GM12875 (cell line): ENCODE data around the gene FAM24A.

Experiments
- H3K4me3 ChIP-seq: one replicate; pipeline ENCODE4 v1.5.1; 2011; ENCODE audit warnings: low read depth, low read length, control low read depth
- TF ChIP-seq, protein P1 (sequence below): IDR thresholded peaks from 2 replicates; pipeline ENCODE4 v1.5.1; 2011; ENCODE audit warnings: low read depth, mild to moderate bottlenecking, control low read depth, inconsistent platforms, low read length, moderate library complexity, borderline replicate concordance; ENCODE audit not compliant: insufficient read depth

FAM24A gene

DNA sequence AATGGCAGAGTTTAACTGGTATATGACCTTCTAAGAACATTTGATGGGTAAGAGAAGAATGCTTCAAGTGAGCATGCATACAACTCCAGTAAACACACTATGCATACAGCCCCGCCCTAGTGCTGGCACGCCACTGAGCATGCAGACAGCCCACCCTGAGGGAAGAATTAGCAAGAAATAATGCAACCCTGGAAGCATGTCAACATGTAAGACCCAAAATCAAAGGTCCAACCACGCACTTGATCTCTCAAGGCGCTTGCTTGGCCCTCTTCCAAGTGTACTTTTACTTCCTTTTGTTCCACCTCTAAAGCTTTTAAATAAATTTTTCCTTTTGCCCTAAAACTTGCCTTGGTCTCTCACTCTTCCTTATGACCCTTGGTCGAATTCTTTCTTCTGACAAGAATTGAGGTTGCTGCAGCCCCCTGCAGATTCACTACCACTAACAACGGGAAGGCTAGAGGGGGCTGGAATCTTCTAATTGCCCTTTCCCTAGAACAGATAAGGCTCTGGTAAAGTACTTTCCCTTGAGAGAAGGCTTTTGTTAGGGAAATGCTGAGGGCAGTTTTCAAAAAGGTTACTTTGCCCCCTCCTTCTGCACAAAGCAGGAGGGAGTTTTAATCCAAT, 34.5 kb upstream of the FAM24A start:
- TF ChIP-seq, protein P1, sequence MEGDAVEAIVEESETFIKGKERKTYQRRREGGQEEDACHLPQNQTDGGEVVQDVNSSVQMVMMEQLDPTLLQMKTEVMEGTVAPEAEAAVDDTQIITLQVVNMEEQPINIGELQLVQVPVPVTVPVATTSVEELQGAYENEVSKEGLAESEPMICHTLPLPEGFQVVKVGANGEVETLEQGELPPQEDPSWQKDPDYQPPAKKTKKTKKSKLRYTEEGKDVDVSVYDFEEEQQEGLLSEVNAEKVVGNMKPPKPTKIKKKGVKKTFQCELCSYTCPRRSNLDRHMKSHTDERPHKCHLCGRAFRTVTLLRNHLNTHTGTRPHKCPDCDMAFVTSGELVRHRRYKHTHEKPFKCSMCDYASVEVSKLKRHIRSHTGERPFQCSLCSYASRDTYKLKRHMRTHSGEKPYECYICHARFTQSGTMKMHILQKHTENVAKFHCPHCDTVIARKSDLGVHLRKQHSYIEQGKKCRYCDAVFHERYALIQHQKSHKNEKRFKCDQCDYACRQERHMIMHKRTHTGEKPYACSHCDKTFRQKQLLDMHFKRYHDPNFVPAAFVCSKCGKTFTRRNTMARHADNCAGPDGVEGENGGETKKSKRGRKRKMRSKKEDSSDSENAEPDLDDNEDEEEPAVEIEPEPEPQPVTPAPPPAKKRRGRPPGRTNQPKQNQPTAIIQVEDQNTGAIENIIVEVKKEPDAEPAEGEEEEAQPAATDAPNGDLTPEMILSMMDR: no peak
- no peak overlapping the region for H3K4me3 ChIP-seq

DNA sequence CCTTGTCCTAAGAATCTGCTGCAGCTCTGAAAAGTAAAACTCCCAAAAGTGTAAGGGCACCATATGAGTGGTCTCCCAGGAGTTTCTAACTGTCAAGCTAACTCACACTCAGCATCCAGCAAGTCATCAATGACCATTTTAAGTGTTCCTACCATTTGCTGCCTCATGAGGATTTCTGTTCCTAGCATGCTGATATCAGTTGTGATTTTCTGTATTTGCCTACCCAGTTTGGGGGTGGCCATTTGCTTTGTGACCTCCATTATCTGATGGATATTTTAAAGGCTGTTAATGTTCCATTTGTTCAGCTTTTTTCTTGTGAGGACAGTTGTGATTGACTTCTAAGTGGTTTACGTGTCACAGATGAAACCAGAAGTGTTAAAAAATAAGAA, 33.9 kb upstream of the FAM24A start:
- H3K4me3 ChIP-seq: no peak overlapping the region
- TF ChIP-seq, protein P1: no peak

DNA sequence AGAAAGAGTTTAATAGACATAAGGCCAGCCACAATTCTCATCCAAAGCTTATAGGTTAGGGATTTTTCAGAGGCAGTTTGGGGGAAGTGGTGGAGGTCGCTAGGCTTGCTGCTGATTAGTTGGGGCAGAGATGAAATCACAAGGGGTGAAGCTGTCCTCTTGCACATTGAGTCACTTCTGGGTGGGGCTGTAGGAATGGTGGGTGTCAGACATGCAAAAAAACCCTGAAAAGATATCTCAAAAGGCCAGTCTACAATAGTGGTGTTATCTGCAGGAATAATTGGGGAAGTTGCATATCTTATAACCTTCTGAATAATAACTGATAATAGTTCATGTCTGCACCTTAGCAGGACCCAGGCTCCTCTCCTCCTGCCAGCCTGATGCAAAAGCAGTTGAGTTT, 33.1 kb upstream of the FAM24A start:
- TF ChIP-seq, protein P1: no peak
- H3K4me3 ChIP-seq: no peak overlapping the region

DNA sequence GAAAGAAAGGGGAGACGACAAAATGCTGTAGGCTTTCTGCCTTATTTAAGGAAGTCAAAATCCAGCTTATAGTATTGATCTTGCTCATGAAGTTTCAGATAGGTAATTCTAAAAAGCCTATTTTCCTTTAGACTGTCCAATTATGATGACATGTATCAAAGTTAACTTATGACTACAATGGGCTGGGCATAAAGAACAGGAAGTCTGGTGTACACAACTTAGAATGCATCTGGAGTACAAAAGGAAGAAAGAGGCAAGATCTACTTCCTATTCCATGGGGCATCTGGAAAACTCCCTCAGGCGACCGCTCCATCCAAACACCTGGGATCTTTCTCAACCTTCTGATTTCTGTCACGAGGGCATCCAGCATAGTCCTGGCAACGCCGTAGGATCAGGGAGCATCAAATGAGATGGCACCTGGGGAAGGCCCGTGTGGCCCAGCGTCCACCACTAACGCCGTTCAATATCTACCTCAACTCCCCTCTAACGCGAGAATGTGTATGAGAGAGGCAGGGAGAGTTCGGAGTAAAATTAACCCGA, 31.5 kb upstream of the FAM24A start:
- no peak overlapping the region for H3K4me3 ChIP-seq
- TF ChIP-seq, protein P1: no peak

DNA sequence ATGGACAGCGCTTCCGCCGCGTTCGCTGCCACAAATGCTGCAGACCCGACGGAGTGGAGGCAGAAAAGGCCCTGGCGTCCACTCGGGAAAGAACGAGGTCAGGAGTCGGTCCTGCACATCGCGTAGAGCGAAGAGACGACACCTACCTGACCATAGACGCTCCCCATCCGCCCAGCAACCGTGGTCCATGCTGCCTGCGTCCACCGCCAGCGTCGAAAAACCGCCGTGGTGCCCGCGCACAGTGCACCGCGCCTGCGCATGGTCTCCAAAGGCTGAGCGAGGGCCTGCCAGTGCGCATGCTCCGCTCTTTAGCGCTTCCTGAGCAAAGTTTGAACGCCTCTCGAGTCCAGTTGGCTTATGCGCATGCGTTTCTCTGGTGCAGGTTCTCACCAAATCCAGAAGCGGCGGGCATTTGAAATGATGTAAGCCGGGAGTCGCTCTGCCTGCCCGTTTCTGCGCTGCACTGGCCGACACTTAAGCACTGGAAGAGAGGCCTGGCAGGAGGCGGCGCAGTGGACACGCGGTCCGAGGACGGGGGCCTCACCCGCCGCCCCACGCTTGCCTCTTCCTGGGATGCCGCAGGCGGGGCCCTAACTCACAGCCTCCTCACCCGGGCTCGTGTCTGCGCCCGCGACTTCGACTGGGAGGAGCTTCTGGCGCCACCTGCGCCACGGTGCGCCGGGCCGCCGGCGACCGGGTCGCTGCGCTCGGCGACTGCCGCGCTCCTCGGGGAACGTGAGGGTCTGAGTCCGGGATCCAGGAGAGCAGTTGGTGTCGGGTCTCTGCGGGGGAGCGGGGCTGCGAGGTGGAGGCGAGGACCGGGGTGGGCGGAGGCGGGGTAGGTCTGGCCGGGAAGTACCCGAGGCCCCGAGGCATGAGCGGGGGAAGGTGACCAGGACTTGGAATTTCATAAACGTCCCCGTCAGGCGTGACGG, 30.8 kb upstream of the FAM24A start, which contains the start of gene FAM24B:
FAM24B (minus strand) TSS at position 243 of the 935 bp plus-strand sequence. CDS start 29,066 bp downstream, outside the sequence.
- TF ChIP-seq, protein P1: no peak
- H3K4me3 ChIP-seq: peak within 1 kb of the TSS; percentile 73

DNA sequence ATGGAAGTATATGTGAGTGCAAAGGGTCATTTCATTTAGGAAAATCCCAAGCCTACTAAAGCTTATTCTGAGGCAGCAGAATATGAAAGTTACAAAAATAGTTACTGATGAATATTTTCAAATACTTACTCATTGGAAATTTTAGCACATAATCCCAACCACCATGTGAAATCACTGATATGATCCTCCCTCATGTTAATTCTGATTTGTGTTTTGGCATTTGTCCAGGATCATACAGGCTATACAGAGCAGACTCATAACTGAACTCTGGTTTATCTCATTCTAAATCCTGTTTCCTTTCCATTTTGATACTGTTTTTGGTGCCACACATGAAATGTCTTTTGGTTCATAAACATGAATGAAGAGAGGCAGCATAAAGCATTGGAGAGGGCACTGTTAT, 27.6 kb upstream of the FAM24A start:
- H3K4me3 ChIP-seq: no peak overlapping the region
- TF ChIP-seq, protein P1: no peak

DNA sequence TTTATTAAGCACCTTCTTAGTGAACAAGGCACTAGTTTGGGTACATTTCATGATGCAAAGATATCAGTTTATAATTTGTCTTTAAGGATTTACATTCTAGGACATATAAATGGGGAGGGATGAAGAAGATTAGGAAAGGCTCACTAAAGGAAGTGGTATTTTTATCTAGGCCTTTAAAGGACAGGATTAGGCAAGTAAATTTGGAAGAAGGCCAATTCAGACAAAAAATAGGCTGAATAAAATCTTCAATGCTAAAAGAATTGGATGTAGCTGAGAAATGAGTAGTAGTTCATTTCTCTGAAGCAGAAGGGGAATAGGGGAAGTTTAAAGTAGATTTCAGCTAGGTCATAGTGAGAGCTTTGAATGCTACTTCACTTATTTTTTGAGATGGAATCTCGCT, 26.2 kb upstream of the FAM24A start:
- no peak overlapping the region for H3K4me3 ChIP-seq
- TF ChIP-seq, protein P1: no peak
